Measurements from ENCODE around the gene ADA. TPM values are rescaled to one million over a fixed set of nuclear protein-coding genes. Genes with fewer than 3 reads are reported as not detected.

Gene ADA
- total and polyA plus RNA-seq, 9 of the 15 experiments (the other 6 are each of a cell fraction or from before 2014, with no cell fraction given) = 2.4 to 26.1 (median 5.3) TPM

DNA sequence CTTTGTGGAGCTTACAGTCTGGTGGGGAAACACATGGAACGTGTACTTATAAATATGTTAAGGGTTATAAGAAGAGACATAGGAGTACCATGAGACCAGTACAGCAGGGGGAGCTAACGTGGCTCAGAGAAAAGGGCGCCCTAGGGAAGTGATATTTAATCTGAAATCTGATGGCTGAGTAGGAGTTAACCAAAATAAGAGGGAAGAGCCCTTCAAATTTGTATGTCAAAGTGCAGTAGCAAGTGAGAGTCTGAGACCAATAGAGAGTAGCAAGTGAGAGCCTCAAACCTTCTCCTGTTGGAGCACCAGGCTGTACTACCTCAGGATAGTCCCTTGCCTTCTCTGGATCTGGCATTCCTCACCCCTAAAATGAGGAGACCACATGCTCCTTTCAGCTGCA is 75.2 kb downstream of the ADA start:
- H3K4me3 ChIP-seq = no peak overlapping the region
- POLR2A ChIA-PET = interaction anchor here (1.1 to 1.6 kb wide), 3 partner anchors 9 to 112 kb away, joined by 3 to 13 read pairs (median 4); no protein-coding TSS in a partner anchor
- H3K36me3 ChIP-seq (ENCODE audit: control insufficient read depth, insufficient read depth, low read length) = no peaks in the 10 kb centered on the region
- WGBS (ENCODE audit: insufficient coverage, low coverage, missing lambda C conversion rate) = 6% methylated on average over 3 of the region's 3 CpGs
- H3K27me3 ChIP-seq (ENCODE audit: control insufficient read depth in 2 of 2, insufficient read depth in 2 of 2, low read length in 2 of 2) = no peaks in the 10 kb centered on the region
- ATAC-seq = peak; percentile 85
- peak overlapping the region; percentile 43 for H3K4me2 ChIP-seq (ENCODE audit: insufficient read depth, low read length)
- peak overlapping the region; percentile 66 for H3K27ac ChIP-seq (ENCODE audit: extremely low read depth, low read depth, low read length)
- BruUV-seq (replicated peaks) = no TSS peak
- no peaks in the 10 kb centered on the region for H3K9me1 ChIP-seq (ENCODE audit: control insufficient read depth, insufficient read depth, low read length)
- intact Hi-C loops (cut with micrococcal nuclease) (no loop called here), in situ Hi-C loops (cut with MboI) (no loop called here)
- peak; percentile 72 for FAIRE-seq
- H2AFZ ChIP-seq (ENCODE audit: low read depth, low read length) = peak overlapping the region; percentile 66
- H3K9ac ChIP-seq (ENCODE audit: insufficient read depth in 1 of 2, low read depth in 2 of 2, low read length in 2 of 2) = peak overlapping the region in 1 of 2 experiments; percentile 34; a peak in 3 of 4 replicates
- no peaks in the 10 kb centered on the region for H3K79me2 ChIP-seq (ENCODE audit: control insufficient read depth, insufficient read depth, low read length)
- peaks cover 0 to 16% of the 10 kb centered on the region in 2 experiments; a peak in 3 of 5 replicates for H3K4me1 ChIP-seq (replicated peaks in 1 of 2; ENCODE audit: control insufficient read depth in 2 of 2, insufficient read depth in 2 of 2, low read length in 2 of 2)
- H4K20me1 ChIP-seq (replicated peaks; ENCODE audit: control insufficient read depth, insufficient read depth, low read length) = no peaks in the 10 kb centered on the region
- no peaks in the 10 kb centered on the region for H3K9me3 ChIP-seq (replicated peaks; ENCODE audit: control insufficient read depth, insufficient read depth, low read depth, low read length)
- DNase-seq (ENCODE audit: extremely low read depth in 1 of 4, low spot score in 3 of 4) = peak; percentile 18 to 59 (median 52)
- CTCF ChIA-PET (ENCODE audit: low intra/inter-chr PET ratio) = interaction anchor here (1.0 kb wide), 1 partner anchor 33 kb away, joined by 5 read pairs; no protein-coding TSS in a partner anchor
- TF ChIP-seq SIRT6 (IDR thresholded peaks at IDR 0.05; ENCODE audit: low read depth, low read length) (no peak), KDM1A (IDR thresholded peaks at IDR 0.05) (no peak), MYBL2 (IDR thresholded peaks at IDR 0.05; ENCODE audit: low read depth) (no peak), MYBL2 (CRISPR knock-in tag; IDR thresholded peaks at IDR 0.05; ENCODE audit: borderline replicate concordance) (no peak), HOXB6 (CRISPR knock-in tag; IDR thresholded peaks at IDR 0.05; ENCODE audit: borderline replicate concordance) (no peak), ZNF436 (CRISPR knock-in tag; IDR thresholded peaks at IDR 0.05) (no peak), GABPB1 (CRISPR knock-in tag; IDR thresholded peaks at IDR 0.05) (no peak), SMARCE1 (IDR thresholded peaks at IDR 0.05) (peak; percentile 9; the same call in 1 of the 2 replicates), DDX20 (tag; IDR thresholded peaks at IDR 0.05; ENCODE audit: low read depth) (no peak), ZNF445 (CRISPR knock-in tag; IDR thresholded peaks at IDR 0.05; ENCODE audit: low read depth) (no peak), HMG20B (CRISPR knock-in tag; IDR thresholded peaks at IDR 0.05) (no peak), RBFOX2 (IDR thresholded peaks at IDR 0.05; ENCODE audit: low read depth, low read length) (no peak), MYC (IDR thresholded peaks at IDR 0.05; ENCODE audit: low read depth, low read length) (no peak), MYC (CRISPR knock-in tag; IDR thresholded peaks at IDR 0.05; ENCODE audit: borderline replicate concordance, low read depth) (no peak), ZNF134 (CRISPR knock-in tag; conservative IDR thresholded peaks at IDR 0.05) (no peak), MIER1 (IDR thresholded peaks at IDR 0.05; ENCODE audit: low read depth) (no peak)
- TF ChIP-seq, protein P1, sequence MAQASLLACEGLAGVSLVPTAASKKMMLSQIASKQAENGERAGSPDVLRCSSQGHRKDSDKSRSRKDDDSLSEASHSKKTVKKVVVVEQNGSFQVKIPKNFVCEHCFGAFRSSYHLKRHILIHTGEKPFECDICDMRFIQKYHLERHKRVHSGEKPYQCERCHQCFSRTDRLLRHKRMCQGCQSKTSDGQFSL (CRISPR knock-in tag; IDR thresholded peaks at IDR 0.05) = no peak
- TF ChIP-seq, protein P1 (tag; IDR thresholded peaks at IDR 0.05) = no peak
- TF ChIP-seq, protein P2, sequence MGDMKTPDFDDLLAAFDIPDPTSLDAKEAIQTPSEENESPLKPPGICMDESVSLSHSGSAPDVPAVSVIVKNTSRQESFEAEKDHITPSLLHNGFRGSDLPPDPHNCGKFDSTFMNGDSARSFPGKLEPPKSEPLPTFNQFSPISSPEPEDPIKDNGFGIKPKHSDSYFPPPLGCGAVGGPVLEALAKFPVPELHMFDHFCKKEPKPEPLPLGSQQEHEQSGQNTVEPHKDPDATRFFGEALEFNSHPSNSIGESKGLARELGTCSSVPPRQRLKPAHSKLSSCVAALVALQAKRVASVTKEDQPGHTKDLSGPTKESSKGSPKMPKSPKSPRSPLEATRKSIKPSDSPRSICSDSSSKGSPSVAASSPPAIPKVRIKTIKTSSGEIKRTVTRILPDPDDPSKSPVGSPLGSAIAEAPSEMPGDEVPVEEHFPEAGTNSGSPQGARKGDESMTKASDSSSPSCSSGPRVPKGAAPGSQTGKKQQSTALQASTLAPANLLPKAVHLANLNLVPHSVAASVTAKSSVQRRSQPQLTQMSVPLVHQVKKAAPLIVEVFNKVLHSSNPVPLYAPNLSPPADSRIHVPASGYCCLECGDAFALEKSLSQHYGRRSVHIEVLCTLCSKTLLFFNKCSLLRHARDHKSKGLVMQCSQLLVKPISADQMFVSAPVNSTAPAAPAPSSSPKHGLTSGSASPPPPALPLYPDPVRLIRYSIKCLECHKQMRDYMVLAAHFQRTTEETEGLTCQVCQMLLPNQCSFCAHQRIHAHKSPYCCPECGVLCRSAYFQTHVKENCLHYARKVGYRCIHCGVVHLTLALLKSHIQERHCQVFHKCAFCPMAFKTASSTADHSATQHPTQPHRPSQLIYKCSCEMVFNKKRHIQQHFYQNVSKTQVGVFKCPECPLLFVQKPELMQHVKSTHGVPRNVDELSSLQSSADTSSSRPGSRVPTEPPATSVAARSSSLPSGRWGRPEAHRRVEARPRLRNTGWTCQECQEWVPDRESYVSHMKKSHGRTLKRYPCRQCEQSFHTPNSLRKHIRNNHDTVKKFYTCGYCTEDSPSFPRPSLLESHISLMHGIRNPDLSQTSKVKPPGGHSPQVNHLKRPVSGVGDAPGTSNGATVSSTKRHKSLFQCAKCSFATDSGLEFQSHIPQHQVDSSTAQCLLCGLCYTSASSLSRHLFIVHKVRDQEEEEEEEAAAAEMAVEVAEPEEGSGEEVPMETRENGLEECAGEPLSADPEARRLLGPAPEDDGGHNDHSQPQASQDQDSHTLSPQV (IDR thresholded peaks at IDR 0.05) = 0 out of 2 replicates have a peak, but pooled peaks have one; percentile 6
